ENCODE results near the gene LINGO4.
"Not testable (repeated sequence)": the region's sequence is repeated elsewhere in the genome, so short reads cannot be mapped to it uniquely, and the experiment has no call there.

The LINGO4 gene

DNA sequence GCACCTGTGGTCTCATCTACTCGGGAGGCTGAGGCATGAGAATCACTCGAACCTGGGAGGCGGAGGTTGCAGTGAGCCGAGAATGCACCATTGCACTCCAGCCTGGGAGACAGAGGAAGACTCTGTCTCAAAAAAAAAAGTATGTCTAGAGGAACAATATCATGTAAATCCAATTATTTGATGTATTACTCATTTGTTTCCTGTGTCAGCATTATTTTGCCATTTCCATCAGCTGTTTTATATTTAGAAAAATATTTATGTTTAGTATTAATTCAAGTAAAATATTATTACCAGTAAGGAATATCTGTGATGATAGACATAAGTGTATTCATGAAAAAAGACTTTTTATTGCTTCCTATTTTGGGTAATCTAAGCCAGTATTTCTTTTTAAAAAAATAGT is 27.9 kb downstream of the LINGO4 start:
- DNase-seq = no peak

DNA sequence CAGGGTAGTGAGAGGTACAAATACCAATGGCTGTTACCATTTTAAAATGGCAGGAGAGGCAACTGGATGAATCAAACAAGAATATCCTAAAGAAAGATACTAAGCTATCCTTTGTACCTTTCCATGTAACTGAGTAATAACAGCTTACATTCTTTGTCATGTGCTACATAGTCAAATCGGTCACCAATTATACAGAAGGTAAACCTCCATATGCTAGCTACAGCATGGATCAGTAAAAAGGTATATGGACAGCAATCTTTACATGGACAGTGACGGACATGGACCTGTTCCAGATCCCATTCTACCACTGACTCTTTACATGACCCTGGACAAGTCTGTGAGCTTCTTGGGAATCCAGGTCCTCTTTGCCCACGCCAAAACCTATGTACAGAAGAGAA is 28.6 kb downstream of the LINGO4 start:
- no peak for DNase-seq

- DNase-seq = no peak
These were observed 29.1 kb downstream of the LINGO4 start for GRCh38 chr1:151775894-151776664.

GRCh38 chr1:151774256-151774922 is 30.8 kb downstream of the LINGO4 start:
- DNase-seq = no peak

DNA sequence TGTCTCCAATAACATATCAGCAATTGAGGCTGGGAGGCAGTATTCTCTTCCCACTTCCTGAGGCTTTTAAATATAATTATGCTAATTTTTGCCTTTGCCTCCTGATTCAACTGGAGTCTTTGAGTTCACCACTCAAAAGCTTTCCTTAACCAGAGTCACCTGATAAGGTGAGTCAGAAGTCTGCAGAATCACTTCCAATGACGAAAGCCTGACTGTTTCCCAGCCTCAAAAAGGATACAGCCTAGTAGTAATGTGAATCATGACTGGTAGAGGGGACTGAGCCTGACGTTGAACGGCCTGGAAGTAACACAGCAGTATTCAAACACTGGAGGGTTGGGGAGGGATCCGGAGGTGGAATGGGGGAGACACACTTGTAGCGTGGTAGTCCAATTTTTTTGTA is 31.5 kb downstream of the LINGO4 start:
- no peak for DNase-seq

GRCh38 chr1:151769270-151769669 is 35.9 kb downstream of the LINGO4 start:
- not testable (repeated sequence) for DNase-seq

DNA sequence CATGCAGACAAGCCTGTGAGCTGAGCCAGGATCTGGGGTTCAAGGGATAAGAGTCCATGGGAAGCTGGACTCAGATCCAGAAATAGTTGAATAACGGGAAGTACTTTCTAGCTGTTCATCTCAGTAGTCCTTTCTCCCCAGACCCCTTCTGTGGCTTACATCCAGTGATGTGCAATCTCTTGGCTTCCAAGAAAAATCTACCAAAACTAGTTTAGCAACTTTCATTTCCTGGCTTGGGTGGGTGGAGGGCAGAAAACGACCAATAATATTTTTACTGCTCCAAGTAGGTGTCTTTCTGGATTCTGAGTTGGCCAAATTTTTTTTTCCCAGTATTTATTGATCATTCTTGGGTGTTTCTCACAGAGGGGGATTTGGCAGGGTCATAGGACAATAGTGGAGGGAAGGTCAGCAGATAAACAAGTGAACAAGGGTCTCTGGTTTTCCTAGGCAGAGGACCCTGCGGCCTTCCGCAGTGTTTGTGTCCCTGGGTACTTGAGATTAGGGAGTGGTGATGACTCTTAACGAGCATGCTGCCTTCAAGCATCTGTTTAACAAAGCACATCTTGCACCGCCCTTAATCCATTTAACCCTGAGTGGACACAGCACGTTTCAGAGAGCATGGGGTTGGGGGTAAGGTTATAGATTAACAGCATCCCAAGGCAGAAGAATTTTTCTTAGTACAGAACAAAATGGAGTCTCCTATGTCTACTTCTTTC is 36.7 kb downstream of the LINGO4 start:
- not testable (repeated sequence) for DNase-seq

DNA sequence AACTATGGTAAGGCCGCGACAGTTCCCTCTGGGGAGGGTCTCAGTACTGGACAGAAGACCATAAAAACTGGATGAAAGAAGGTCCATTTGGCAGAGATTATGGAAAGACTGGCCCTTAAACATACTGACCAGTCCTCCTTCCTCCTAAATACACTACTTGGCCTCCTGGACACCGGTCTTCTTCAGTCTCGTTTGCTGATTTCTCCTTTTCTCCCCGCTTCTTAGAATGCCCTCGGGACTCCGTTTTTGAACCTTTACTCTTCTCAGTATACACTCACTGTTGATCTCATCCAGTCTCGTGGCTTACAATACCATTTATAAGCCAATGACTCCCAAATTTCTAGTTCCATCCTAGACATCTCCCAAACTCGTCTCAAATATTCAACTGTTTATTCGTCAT is 41.2 kb downstream of the LINGO4 start:
- no peak for DNase-seq

DNA sequence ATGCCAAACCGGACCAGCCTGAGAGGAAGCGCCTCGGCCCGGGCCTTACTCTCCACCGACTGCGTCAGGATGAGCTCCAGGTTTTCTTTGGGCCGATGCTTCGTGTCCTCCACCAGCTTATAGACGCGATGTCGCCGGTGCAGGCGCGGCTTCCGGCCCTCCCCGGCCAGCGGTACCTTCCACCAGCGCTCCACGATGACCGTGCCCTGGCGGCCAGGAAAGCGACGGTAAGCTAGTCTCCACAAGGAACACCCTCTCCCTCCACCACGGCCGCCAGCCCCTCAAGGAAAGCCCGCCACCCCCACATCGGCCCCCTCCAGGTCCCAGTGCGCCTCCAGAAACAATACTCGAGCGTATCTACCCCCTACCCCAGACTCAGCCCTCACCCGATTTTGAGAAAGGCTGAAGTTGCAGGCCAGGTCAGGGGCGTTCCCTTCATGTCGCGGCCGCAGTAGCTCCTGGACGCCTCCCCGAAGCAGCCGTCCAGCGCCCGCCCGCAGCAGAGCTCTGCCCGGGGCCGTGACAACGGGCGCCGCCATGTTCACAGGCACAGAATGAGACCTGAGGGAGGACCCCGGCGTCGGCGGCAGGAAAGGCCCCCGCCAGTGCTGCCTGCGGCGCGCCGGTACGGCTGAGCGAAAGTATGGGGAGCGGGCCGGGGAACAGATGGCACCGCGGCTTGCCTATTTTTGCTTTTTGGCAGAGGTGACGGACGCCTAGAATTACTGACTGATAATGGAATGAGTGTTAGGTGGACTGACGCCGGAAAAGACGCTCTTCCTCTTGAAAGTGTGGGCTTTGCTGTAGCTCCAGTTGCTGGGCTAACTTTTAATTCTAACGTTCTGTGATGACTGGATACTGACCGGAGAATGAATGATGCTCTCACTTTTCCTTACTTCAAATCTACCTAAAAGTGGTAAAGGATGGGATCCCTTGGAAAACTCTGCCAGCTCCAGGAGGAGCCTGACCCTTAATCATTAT is 42.0 kb downstream of the LINGO4 start, which contains the start of gene MRPL9:
MRPL9 (minus strand) TSS at position 556 of the 981 bp plus-strand sequence; CDS start at position 539, 17 bp downstream.
- DNase-seq = peak; percentile 86

DNA sequence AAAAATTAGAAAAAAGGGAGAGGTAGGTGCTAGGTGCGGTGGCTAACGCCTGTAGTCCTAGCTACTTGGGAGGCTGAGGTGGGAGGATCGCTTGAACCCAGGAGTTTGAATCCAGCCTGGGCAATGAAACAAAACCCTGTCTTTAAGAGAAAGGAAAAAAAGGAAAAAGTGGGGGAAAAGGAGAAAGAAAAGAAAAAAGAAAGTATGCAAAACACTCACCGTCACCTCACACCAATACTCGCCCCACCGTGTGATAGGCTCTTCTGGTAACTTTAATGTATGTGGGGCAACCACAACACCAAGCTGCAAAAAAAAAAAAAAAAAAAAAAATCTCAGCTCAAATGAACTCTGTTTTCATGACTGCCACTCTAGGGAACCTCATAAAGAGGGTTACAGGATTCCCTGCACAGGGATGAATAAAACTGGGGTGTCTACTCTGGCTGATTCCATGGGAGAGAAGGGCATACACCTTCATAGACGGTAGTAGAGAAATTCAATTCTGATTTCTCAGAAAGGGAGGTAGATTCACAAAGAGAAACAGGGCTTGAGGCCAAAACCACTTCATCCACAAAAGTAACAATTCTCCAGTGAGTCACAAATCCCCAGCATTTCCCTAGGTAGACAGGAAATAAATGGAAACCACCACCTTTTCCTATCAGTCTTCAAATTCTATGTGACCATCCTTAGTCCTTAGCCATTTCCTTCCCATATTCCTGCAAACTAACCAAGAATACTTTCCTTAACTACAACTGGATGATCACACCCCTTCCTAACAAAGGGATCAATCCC is 44.4 kb downstream of the LINGO4 start:
- DNase-seq = no peak

GRCh38 chr1:151759241-151759640 is 46.0 kb downstream of the LINGO4 start:
- no peak for DNase-seq

- no peak for DNase-seq
These were observed 48.9 kb downstream of the LINGO4 start for GRCh38 chr1:151756291-151756690.

Measured in NCI-H1105 treated with DMSO at 0.1 percent for 48 hours (cell line).